GM23248 (cell line): ENCODE measurements around the gene ALDH3A1.

Experiments used
- EZH2 ChIP-seq: fragments of 200-600 bp; sonication (generic); IDR thresholded peaks from 2 replicates; pipeline ENCODE4 v1.6.1; 2018; ENCODE audit warnings: antibody characterized with exemption, mild to moderate bottlenecking; ENCODE audit not compliant: insufficient read depth, poor library complexity, severe bottlenecking
- EZH2phosphoT487 ChIP-seq: fragments of 200-600 bp; sonication (generic); IDR thresholded peaks from 2 replicates; pipeline ENCODE4 v1.6.1; 2018; ENCODE audit warnings: antibody characterized with exemption, moderate library complexity, mild to moderate bottlenecking, low read depth; ENCODE audit not compliant: insufficient read depth

GRCh38 chr17:19769946-19770652 is 22.0 kb upstream of the ALDH3A1 start:
- TF ChIP-seq EZH2 (no peak), EZH2phosphoT487 (no peak)
